ENCODE data around the gene TLK2.
"Not testable (repeated sequence)": the region's sequence is repeated elsewhere in the genome, so short reads cannot be mapped to it uniquely, and the experiment has no call there.

TLK2 gene

DNA sequence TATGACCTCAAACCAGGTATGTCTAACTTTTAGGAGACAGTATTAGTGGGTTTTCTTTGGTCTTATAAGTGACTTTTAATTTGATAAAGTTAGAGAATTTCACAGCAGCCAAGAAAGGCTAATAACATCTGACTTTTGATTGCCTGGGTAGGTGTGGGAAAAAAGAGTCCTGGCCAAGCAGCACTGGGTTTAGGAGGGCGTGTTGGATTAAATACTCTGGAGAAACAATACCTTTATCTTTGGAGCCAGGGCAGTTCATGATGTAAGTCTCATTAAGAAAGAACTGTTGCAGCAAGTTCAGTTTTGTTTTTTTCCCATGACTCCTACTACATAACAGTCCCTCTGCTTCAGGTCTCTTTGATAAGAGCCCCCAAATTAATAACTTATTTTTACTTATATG, 122.2 kb downstream of the TLK2 start:
- TF ChIP-seq CSDC2 (CRISPR knock-in tag; IDR thresholded peaks at IDR 0.05) (no peak), SNAI2 (CRISPR knock-in tag; IDR thresholded peaks at IDR 0.05) (no peak), ZFP3 (CRISPR knock-in tag; IDR thresholded peaks at IDR 0.05) (no peak)
- ATAC-seq = no peak

DNA sequence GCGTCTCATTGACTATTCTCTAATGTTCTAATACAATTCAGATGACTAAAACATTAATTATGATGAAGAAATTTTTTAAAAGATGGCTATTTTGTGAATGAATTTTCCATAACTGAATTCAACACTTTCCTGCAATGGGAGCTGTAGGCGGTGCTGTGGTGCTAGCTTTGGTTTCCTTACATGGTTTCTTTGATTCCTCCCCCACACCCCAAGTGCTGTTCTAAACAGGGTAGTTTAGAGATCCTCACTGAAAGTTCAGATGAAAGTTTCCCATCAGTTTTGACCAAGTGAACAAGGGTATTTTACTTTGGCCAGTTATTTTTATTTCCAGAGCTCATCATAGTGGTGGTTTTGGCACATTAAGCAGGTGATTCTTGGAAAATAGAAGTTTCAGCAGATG, 122.8 kb downstream of the TLK2 start:
- TF ChIP-seq ESRRG (CRISPR knock-in tag; IDR thresholded peaks at IDR 0.05) (no peak), ZNF70 (CRISPR knock-in tag; IDR thresholded peaks at IDR 0.05) (no peak), ZC3H10 (CRISPR knock-in tag; IDR thresholded peaks at IDR 0.05) (no peak), GLIS3 (CRISPR knock-in tag; IDR thresholded peaks at IDR 0.05) (no peak), ZNF565 (CRISPR knock-in tag; conservative IDR thresholded peaks at IDR 0.05; ENCODE audit: low read depth) (no peak), ISL1 (CRISPR knock-in tag; IDR thresholded peaks at IDR 0.05) (no peak), PPARA (CRISPR knock-in tag; IDR thresholded peaks at IDR 0.05; ENCODE audit: borderline replicate concordance) (no peak), ZFP30 (CRISPR knock-in tag; IDR thresholded peaks at IDR 0.05) (no peak), TCF4 (CRISPR knock-in tag; IDR thresholded peaks at IDR 0.05; ENCODE audit: borderline replicate concordance) (no peak), ZFP3 (CRISPR knock-in tag; IDR thresholded peaks at IDR 0.05) (no peak), ZNF8 (CRISPR knock-in tag; IDR thresholded peaks at IDR 0.05) (no peak), TOX (CRISPR knock-in tag; IDR thresholded peaks at IDR 0.05; ENCODE audit: borderline replicate concordance) (no peak), BACH2 (CRISPR knock-in tag; IDR thresholded peaks at IDR 0.05; ENCODE audit: borderline replicate concordance) (no peak), SNAI2 (CRISPR knock-in tag; IDR thresholded peaks at IDR 0.05) (no peak), CSDC2 (CRISPR knock-in tag; IDR thresholded peaks at IDR 0.05) (no peak), OSR1 (CRISPR knock-in tag; IDR thresholded peaks at IDR 0.05) (no peak), RARB (CRISPR knock-in tag; IDR thresholded peaks at IDR 0.05) (no peak)
- TF ChIP-seq, protein P1, sequence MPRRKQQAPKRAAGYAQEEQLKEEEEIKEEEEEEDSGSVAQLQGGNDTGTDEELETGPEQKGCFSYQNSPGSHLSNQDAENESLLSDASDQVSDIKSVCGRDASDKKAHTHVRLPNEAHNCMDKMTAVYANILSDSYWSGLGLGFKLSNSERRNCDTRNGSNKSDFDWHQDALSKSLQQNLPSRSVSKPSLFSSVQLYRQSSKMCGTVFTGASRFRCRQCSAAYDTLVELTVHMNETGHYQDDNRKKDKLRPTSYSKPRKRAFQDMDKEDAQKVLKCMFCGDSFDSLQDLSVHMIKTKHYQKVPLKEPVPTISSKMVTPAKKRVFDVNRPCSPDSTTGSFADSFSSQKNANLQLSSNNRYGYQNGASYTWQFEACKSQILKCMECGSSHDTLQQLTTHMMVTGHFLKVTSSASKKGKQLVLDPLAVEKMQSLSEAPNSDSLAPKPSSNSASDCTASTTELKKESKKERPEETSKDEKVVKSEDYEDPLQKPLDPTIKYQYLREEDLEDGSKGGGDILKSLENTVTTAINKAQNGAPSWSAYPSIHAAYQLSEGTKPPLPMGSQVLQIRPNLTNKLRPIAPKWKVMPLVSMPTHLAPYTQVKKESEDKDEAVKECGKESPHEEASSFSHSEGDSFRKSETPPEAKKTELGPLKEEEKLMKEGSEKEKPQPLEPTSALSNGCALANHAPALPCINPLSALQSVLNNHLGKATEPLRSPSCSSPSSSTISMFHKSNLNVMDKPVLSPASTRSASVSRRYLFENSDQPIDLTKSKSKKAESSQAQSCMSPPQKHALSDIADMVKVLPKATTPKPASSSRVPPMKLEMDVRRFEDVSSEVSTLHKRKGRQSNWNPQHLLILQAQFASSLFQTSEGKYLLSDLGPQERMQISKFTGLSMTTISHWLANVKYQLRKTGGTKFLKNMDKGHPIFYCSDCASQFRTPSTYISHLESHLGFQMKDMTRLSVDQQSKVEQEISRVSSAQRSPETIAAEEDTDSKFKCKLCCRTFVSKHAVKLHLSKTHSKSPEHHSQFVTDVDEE (CRISPR knock-in tag; IDR thresholded peaks at IDR 0.05) = no peak
- TF ChIP-seq, protein P2, sequence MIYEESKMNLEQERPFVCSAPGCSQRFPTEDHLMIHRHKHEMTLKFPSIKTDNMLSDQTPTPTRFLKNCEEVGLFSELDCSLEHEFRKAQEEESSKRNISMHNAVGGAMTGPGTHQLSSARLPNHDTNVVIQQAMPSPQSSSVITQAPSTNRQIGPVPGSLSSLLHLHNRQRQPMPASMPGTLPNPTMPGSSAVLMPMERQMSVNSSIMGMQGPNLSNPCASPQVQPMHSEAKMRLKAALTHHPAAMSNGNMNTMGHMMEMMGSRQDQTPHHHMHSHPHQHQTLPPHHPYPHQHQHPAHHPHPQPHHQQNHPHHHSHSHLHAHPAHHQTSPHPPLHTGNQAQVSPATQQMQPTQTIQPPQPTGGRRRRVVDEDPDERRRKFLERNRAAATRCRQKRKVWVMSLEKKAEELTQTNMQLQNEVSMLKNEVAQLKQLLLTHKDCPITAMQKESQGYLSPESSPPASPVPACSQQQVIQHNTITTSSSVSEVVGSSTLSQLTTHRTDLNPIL (CRISPR knock-in tag; IDR thresholded peaks at IDR 0.05; ENCODE audit: low read depth) = no peak
- TF ChIP-seq, protein P3, sequence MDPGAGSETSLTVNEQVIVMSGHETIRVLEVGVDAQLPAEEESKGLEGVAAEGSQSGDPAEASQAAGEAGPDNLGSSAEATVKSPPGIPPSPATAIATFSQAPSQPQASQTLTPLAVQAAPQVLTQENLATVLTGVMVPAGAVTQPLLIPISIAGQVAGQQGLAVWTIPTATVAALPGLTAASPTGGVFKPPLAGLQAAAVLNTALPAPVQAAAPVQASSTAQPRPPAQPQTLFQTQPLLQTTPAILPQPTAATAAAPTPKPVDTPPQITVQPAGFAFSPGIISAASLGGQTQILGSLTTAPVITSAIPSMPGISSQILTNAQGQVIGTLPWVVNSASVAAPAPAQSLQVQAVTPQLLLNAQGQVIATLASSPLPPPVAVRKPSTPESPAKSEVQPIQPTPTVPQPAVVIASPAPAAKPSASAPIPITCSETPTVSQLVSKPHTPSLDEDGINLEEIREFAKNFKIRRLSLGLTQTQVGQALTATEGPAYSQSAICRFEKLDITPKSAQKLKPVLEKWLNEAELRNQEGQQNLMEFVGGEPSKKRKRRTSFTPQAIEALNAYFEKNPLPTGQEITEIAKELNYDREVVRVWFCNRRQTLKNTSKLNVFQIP (CRISPR knock-in tag; IDR thresholded peaks at IDR 0.05; ENCODE audit: borderline replicate concordance, low read depth) = no peak
- ATAC-seq = 0 out of 3 replicates have a peak, but pooled peaks have one; percentile 39

DNA sequence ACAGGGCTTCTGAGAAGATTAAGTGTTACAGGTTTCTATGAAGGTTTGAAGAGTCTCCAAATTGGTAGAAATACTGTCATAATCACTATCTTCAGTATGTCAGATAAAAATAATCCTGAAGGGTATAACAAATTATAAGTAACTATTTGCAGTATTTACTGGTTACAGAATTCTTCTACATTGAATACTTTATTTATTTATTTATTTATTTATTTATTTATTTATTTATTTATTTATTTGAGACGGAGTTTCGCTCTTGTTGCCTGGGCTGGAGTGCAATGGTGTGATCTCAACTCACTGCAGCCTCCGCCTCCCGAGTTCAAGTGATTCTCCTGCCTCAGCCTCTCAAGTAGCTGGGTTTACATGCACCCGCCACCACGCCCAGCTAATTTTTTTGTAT, 125.2 kb downstream of the TLK2 start:
- not testable (repeated sequence) for ATAC-seq

DNA sequence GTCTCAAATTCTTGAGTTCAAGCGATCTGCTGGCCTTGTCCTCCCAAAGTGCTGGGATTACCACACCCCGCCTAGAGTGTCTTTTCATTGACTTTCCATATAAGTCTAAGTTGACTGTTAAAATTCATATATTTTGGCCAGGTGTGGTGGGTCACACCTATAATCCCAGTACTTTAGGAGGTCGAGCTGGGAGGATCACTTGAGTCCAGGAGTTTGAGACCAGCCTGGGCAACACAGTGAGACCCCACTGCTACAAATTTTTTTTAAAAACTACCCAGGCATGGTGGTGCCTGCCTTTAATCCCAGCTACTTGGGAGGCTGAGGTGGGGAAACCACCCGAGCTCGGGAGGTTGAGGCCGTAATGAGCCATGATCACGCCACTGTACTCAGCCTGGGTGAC, 127.0 kb downstream of the TLK2 start:
- TF ChIP-seq ZFP30 (CRISPR knock-in tag; IDR thresholded peaks at IDR 0.05) = no peak
- TF ChIP-seq, protein P4, sequence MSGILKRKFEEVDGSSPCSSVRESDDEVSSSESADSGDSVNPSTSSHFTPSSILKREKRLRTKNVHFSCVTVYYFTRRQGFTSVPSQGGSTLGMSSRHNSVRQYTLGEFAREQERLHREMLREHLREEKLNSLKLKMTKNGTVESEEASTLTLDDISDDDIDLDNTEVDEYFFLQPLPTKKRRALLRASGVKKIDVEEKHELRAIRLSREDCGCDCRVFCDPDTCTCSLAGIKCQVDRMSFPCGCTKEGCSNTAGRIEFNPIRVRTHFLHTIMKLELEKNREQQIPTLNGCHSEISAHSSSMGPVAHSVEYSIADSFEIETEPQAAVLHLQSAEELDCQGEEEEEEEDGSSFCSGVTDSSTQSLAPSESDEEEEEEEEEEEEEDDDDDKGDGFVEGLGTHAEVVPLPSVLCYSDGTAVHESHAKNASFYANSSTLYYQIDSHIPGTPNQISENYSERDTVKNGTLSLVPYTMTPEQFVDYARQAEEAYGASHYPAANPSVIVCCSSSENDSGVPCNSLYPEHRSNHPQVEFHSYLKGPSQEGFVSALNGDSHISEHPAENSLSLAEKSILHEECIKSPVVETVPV (CRISPR knock-in tag; IDR thresholded peaks at IDR 0.05) = no peak
- TF ChIP-seq ARNTL (CRISPR knock-in tag; IDR thresholded peaks at IDR 0.05; ENCODE audit: borderline replicate concordance, low read depth) = no peak
- no peak for TF ChIP-seq GLIS3 (CRISPR knock-in tag; IDR thresholded peaks at IDR 0.05)
- TF ChIP-seq TCF4 (CRISPR knock-in tag; IDR thresholded peaks at IDR 0.05; ENCODE audit: borderline replicate concordance) = no peak
- no peak for TF ChIP-seq PPARA (CRISPR knock-in tag; IDR thresholded peaks at IDR 0.05; ENCODE audit: borderline replicate concordance)
- TF ChIP-seq ZFP3 (CRISPR knock-in tag; IDR thresholded peaks at IDR 0.05) = no peak
- TF ChIP-seq ZNF70 (CRISPR knock-in tag; IDR thresholded peaks at IDR 0.05) = no peak
- ATAC-seq = no peak
